Dermis blood vessel endothelial cell (primary cell): Measurements from ENCODE around the gene TP53I11. TPM values are rescaled to one million over a fixed set of nuclear protein-coding genes. Genes with fewer than 3 reads are reported as not detected.

Source experiments
- DNase-seq: peaks from one replicate; pipeline ENCODE4 v3.0.0; 2010
- total RNA-seq: library from RNA; depleted of rRNA; stranded (reverse); fragments of >200 nt; gene quantifications from 2 replicates; pipeline ENCODE4 v1.2.3, GENCODE V29; 2014

The TP53I11 gene
- total RNA-seq, 1 donor from 2014 or later, result 47.1 TPM

DNA sequence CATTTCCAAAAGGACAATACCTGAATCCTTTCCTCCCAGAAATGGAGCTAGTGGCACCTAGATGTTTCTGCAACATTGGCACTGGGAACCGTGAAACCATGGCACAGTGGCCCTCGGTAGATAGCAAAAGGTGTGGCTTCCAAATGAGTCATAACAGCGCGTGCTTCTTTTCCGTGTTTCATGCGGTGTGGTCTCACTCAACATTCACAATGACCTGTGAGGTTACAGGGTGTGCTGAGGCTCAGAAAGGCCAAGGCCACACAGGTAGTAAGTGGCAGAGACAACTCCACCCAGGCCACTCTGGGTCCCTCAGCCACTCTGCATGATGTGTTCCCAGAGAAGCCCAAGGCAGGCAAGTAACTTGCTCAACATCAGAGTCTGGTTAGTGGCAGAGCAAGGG lies 67.4 kb downstream of the TP53I11 start:
- DNase-seq, result no peak

Other genes with a start within 250 kb of the TP53I11 start
- gene TSPAN18, start 223.9 kb downstream of the TP53I11 start, total RNA-seq, result 48.3 and 74.5 TPM in 2 replicates
- gene PRDM11, start 195.8 kb upstream of the TP53I11 start, total RNA-seq, result 11.7 and 14.6 TPM in 2 replicates